Measurements from ENCODE around the gene FAM118A.

DNA sequence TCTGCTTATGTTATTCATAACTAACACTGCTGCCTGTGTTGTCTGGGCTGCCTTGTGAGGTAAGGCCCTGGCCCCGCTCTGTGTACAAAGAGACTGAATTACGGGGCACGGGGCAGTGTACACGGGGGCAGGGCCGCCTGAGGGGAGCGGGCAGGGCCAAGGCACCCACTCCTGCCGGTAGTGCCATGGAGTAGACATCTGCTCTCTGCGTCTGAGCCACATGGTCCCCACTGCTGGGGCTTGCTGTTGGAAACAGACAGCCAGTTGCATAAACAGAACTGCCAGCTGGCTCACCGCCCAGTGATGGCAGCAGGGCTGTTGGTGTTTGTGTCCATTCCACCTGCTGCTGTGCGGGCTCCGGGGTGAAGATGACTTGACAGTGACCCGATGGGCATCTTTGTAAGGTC lies 19.8 kb downstream of the FAM118A start:
- TF ChIP-seq, protein P1, sequence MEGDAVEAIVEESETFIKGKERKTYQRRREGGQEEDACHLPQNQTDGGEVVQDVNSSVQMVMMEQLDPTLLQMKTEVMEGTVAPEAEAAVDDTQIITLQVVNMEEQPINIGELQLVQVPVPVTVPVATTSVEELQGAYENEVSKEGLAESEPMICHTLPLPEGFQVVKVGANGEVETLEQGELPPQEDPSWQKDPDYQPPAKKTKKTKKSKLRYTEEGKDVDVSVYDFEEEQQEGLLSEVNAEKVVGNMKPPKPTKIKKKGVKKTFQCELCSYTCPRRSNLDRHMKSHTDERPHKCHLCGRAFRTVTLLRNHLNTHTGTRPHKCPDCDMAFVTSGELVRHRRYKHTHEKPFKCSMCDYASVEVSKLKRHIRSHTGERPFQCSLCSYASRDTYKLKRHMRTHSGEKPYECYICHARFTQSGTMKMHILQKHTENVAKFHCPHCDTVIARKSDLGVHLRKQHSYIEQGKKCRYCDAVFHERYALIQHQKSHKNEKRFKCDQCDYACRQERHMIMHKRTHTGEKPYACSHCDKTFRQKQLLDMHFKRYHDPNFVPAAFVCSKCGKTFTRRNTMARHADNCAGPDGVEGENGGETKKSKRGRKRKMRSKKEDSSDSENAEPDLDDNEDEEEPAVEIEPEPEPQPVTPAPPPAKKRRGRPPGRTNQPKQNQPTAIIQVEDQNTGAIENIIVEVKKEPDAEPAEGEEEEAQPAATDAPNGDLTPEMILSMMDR (IDR thresholded peaks at IDR 0.05) = no peak
- no peak for TF ChIP-seq POLR2A (IDR thresholded peaks at IDR 0.05)
